HT1080 (cell line): ENCODE results near the gene DEDD2. TPM values are rescaled to one million over a fixed set of nuclear protein-coding genes. Genes with fewer than 3 reads are reported as not detected.

Experiments
- DNase-seq: peaks from one replicate; pipeline ENCODE4 v3.0.0-alpha.2; 2015; ENCODE audit warnings: low read depth
- total RNA-seq: library from RNA; depleted of rRNA; stranded (reverse); fragments of >200 nt; shearing (Covaris generic); gene quantifications from 2 replicates; pipeline ENCODE4 v1.2.3, GENCODE V29; 2014

The DEDD2 gene
- total RNA-seq, 1 experiment from 2014 or later = 38.2 TPM

- DNase-seq = no peak
These were observed 42.3 kb downstream of the DEDD2 start for GRCh38 chr19:42174958-42175734.

- no peak for DNase-seq
These were observed 43.3 kb downstream of the DEDD2 start for GRCh38 chr19:42174188-42174587.

- DNase-seq = no peak
These were observed 43.8 kb downstream of the DEDD2 start for GRCh38 chr19:42173695-42174094.

GRCh38 chr19:42172261-42172660 is 45.2 kb downstream of the DEDD2 start:
- no peak for DNase-seq

- no peak for DNase-seq
These were observed 46.8 kb downstream of the DEDD2 start for GRCh38 chr19:42170715-42171114.

GRCh38 chr19:42169486-42170413 is 47.7 kb downstream of the DEDD2 start:
- DNase-seq = no peak

- no peak for DNase-seq
These were observed 49.3 kb downstream of the DEDD2 start for GRCh38 chr19:42168206-42168605.

- no peak for DNase-seq
These were observed 51.2 kb downstream of the DEDD2 start for GRCh38 chr19:42166316-42166715.

- DNase-seq = no peak
These were observed 52.3 kb downstream of the DEDD2 start for GRCh38 chr19:42165146-42165545.

- no peak for DNase-seq
These were observed 55.7 kb downstream of the DEDD2 start for GRCh38 chr19:42161616-42162263.

GRCh38 chr19:42159942-42160341 is 57.5 kb downstream of the DEDD2 start:
- DNase-seq = no peak

- no peak for DNase-seq
These were observed 58.6 kb downstream of the DEDD2 start for GRCh38 chr19:42158926-42159325.

- no peak for DNase-seq
These were observed 60.9 kb downstream of the DEDD2 start for GRCh38 chr19:42156571-42156970.

GRCh38 chr19:42155796-42156195 is 61.7 kb downstream of the DEDD2 start:
- DNase-seq = no peak

GRCh38 chr19:42154471-42155323 is 62.8 kb downstream of the DEDD2 start:
- no peak for DNase-seq

- no peak for DNase-seq
These were observed 63.6 kb downstream of the DEDD2 start for GRCh38 chr19:42153672-42154433.

- DNase-seq = no peak
These were observed 64.4 kb downstream of the DEDD2 start for GRCh38 chr19:42152910-42153671.

- DNase-seq = no peak
These were observed 65.4 kb downstream of the DEDD2 start for GRCh38 chr19:42151782-42152684.
